ENCODE data around the gene HINT3.
"Not testable (repeated sequence)": the region's sequence is repeated elsewhere in the genome, so short reads cannot be mapped to it uniquely, and the experiment has no call there.

The HINT3 gene

DNA sequence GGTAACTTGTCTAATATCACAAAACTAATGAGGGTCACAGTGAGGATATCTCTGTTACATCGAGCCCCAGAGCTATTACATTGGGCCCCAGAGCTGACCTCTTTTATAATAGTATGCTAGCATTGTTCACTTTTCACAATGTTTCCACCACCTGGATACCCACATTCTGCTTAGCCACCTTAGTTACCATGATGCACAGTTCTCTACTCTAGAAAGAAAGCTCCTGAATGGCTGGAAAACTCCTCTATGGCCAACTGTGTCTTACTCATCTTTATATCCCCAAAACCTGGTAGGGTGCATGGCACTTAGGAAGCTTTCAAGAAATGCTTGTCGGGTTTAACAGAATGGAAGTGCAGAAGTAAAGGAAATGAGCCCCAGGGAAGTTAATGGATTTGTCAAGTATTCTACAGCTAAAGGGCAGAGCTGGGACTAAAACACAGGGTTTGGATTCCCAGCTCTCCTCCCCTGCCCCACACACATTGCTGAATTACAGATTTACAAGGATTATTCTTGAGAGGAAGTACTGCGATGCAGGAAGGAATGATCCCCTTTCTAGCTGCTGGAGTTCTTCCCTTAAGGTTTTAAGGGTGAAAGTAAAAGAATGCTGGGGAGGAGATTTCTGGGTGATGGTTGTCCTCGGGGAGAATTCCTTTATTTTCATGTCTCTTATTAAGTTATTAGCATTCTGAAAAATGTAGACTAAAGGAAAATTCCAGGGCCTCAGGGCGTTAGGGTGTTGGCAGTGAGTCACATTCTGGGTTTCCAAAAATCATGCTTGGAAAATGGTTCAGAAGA is 16.1 kb upstream of the HINT3 start:
- FAIRE-seq, result no peak

DNA sequence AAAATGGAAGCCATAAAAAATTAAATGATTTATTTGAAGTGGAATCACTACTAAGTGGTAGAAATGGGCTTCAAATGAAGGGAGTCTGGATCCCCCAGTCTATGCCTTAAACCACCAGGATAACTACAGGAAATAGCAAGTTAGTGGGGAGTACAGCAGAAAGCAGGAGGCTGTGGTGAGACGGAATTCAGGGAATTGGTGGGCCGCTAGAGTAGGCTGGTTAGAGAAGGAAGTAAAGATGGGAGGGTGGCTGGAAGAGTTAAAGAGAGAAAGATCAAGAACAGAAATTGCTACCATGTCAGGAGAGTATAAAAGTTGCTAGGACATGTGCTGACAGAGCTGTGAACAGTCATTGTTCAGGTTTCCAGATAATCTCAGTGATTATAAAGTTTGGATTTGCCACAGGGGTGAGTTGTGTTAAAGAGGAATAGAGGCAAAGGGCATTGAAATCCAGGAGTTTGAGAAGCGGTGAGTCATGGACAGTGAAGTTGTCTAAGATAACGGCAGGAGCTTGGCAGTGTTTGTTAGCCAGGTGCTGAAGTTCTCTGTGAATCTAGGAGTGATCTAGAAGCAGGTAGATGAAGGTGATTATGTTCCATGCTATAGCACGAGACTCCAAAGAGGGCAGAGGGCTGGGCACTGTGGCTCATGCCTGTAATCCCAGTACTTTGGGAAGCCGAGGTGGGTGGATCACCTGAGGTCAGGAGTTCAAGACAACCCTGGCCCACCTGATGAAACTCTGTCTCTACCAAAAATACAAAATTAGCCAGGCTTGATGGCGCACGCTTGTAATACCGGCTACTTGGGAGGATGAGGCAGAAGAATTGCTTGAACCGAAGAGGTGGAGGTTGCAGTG is 13.7 kb upstream of the HINT3 start:
- no peak for FAIRE-seq

DNA sequence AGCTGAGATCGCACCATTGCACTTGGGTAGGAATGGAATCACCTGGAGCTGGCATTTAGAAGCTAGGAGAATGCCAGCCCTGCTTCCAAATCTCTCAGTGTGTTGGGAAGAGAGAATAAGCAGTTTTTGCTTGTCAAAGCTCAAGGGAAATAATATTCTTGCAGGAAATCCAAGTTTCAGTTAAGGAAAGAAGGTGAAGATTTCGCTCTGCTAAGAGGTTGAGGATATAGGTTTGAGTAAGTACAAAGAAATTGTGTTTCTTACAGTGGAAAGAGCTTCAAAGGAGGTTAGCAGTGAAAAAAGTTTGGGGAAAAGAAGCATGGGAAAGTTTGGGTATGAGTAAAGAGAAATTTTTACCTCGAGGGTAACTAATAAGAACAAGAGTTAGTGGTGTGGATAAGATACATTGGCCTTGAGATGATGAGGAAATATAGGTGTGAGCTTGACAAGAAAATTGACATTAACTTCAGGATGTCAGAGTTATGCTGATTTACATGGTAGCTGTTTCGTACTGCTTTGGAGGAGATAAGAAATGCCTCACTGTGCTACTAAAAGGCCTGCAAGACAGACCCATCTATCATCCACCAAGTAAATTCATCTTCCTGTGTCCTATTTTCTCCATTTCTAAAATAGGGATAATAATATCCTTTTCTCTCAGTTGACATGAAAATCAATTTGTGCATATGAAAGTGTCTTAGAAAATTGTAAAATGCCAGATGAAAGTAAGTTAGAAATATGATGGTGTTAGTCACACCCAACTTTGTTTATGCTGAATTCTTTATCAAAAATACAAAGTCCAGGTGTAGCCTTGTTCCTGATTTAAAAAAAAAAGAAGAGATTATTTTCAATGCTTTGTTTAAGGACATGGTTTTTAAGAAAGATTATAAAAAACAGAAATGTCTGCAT is 12.8 kb upstream of the HINT3 start:
- no peak for FAIRE-seq

DNA sequence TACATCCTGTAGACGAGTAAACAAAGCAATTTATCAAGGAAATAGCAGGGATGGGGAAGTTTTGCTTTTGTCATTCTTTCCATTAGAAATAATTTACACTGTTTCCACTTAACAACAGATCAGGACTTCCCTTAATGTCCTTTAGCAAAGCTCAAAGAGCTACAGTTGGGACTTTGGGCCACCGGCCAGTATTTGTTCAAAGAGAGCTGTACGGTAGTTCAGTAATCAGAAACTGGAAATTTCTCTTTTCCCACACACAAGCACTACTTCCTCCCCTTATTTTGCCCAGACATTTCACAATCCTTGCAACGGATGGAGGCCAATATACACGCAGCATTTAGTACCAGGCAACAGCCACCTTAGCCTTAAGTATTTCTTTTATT is 12.1 kb upstream of the HINT3 start:
- FAIRE-seq, result no peak

DNA sequence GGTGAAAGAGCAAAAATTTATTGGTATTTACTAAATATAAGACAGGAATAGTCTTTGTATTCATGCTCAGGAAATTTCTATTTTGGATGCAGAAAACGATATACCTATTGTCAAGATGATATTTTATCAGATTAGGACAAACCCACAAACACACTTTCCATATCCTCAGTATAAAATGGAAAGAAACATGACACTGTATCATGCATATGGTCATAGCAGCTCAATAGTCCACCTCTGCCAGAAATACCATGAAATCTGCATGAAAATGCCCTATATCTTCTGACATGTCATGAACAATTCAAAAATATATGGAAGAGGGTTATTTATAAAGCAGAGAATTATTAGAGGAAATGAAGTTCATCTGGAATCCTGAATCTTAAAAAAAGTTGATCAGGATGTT is 11.7 kb upstream of the HINT3 start:
- FAIRE-seq, result no peak

DNA sequence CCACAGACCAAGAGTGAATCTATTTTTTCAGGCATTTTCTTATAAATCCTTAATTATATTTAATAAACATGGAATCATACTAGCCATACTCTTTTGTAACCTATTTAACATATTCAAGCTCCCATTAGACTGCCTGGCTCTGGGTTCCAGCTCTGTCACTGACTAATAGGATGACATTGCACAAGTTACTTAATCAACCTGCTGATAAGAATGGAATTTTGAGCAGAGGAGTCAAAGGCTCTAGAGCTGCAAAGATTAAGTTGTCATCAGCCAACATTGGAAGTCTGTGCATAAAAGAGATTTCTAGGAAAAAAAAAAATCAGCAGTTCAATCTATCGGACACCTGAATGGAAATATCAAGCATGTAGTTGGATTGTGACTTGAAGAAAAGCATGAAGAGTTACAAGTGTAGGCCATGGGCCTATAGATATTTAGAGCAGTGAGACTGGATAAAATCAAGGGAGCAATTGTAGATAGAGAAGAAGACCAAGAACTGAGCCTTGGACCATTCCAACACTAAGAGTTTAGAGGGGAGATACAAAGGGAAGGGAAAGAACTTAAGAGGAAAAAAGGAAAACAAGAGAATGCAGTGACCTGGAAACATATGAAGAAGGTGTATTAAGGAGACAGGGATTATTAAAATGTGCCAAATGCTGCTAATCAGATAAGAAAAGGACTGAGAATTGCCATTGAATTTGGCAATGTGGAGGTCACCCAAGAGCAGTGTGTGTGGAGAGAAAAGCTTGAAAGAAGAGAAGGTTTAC is 11.0 kb upstream of the HINT3 start:
- FAIRE-seq, result no peak

DNA sequence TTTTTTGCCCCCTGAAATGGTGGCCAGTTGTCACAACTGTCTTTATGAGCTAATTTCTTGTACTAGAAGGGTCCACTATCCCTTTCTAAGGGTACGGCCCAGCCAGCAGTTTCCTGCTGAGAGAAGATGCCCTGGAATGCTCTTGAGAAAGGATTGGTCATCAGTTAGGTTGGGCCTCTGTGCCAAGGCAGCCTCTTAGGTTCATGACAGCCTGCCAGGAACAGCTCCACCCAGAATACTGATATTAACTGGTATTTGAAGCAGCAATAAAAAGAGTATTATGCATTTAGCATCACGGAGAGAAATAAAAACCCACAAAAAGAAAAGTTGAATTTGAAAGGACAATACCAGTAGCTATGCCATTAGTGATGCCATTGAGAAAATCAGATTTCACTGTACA is 9.0 kb upstream of the HINT3 start:
- no peak for FAIRE-seq

DNA sequence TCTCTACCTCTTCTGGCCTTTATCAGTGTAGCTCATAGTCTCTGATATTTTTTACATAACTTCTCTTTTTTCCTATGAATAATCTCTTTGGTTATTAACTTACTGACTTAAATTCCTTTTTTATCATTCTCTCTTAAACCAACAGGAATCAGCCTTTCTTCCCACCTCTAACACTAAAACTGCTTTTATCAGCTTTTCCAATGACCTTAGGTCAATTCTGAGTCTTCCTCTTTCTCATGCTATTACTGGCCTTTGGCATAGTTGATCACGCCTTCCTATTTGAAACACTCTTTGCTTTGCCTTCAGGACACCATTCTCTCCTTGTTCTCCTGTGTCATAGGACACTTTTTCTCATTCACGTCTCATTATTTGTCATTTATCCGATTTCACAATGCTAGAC is 8.1 kb upstream of the HINT3 start:
- no peak for FAIRE-seq

DNA sequence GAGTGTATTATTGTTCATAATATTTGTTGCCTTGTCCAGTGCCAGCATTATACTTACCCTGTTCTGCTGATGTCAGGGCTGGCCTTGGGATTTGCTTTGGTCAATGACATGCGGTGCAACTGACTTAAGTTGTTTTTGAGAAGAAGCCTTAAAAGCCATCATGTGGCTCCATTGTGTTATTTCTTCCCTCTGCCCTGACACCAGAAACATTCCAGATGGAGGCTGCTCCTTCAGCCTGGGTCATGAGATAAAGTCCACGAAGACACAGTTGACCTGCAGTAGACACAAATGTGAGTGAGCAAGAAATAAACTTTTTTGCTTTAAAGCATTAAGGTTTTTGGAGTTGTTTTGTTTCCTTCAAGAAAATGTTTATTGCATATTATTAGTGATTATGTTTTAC is 7.5 kb upstream of the HINT3 start:
- no peak for FAIRE-seq

DNA sequence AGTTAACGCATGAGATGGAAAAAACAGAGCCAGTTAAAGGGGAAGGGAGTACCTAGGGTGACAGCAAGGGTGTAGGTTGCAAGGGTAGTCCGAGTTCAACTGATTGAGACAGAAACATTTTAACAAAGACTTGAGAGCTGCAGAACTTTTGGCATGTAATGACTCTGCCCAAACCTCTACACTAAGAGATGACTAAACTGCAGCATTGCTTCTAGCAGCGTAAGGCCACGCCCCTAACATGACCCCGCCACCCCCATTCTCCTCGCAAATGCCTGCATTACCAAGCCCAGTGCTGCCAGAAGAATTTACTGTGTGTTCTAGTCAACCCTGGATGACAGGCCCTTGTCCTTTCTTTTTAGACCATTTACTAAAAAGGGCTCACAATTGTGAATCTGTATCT is 6.3 kb upstream of the HINT3 start:
- FAIRE-seq, result no peak

DNA sequence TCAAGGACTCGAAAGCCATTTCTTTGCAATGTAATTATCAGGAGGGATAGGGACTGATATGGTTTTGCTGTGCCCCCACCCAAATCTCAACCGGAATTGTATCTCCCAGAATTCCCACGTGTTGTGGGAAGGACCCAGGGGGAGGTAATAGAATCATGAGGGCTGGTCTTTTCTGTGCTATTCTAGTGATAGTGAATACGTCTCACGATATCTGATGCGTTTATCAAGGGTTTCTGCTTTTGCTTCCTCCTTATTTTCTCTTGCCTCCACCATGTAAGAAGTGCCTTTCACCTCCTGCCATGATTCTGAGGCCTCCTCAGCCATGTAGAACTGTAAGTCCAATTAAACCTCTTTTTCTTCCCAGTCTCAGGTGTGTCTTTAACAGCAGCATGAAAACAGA is 5.9 kb upstream of the HINT3 start:
- not testable (repeated sequence) for FAIRE-seq

DNA sequence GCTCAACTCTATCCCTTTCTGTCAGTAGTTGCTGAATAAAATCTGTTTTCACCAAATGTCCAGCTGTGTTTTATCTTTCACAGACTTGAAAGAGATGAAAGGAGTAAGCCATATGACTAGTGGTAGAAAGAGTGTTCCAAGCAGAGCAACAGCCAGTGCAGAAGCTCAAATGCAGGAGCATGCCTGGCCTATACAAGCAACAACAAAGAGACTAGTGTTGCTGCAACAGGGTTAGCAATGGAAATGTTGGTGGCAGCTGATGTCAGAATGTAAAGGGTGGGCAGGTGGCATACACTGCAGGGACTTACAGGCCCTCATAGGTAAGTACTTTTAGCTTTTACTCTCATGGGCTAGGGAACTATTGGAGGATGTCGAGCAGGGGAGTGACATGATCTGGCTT is 5.2 kb upstream of the HINT3 start:
- FAIRE-seq, result no peak

DNA sequence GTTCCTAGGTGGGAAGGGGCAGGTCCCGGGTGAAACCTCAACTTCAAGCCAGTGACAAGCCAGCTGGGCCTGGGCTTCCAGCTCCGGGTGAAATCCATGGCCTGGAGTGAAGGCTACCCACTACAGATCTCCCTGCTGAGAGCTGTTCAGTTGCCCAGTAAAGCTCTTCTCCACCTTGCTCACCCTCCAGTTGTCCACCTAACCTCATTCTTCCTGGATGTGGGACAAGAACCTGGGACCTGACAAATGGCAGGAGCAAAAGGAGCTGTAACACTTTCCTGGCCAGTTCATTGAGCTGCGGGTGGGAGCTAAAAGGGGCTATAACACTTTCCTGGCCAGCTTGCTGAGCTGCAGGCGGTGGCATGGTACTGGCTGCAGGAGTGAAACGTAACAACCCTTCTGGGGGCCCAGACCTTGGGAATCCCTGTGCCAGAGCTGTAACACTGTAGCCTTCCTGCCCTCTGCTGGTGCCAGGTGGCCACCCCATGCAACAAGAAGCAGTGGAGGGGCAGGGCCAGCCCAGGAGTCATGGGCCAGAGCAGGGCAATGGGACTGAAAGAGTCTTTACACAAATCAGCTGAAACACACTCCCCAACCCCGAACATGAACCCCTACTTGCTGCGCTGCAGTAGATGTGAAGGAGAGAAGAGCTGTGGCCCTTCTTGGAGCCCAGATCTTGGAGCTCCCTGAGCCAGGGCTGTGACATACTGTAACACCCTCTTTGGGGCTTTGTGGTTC is 3.6 kb upstream of the HINT3 start:
- no peak for FAIRE-seq

DNA sequence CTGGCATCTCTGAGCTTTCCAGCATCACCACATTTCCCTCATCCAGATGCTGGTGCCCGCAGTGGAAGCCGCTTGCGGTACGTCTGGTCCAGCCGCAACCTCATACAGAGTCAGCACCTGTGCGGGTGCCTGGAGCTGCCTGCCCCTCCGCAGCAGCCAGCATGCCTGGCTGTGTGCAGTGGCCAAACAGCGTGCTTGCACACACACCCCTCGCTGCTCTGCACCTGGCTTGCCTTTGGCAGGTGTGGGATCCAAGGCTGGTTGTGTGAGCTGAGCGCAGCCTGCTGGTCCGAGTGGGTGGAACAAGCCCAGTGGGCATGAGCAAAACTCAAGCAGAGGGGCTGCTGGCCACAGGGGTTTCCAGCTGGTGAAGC is 3.1 kb upstream of the HINT3 start:
- no peak for FAIRE-seq

DNA sequence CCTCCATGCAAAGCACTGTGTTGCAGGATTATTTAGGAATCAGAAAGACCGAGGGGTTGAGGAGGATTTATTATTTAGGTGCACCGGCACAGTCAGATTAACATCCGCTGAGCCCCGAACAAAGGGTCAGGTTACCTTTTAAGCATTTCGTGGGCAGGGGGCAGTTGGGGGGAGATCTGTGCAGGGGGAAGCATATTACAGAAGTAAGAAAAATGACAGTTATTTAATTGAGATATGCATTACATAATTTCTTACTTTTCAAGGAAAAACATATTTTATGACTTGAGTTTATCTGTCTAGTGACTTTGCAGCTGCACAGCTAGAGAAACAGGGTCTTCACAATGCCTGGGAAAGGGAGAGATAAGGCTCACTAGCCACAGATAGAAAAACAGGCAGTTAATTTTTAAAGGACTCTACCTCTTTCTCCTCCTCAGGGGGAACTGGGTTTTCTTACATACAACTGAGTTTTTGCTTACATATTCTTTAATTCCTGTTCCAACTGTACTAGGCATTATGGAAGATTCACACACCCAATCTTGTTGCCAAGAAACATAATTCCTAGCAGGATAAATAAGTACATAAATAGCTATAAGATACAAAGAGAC is 1.7 kb upstream of the HINT3 start:
- no peak for FAIRE-seq

DNA sequence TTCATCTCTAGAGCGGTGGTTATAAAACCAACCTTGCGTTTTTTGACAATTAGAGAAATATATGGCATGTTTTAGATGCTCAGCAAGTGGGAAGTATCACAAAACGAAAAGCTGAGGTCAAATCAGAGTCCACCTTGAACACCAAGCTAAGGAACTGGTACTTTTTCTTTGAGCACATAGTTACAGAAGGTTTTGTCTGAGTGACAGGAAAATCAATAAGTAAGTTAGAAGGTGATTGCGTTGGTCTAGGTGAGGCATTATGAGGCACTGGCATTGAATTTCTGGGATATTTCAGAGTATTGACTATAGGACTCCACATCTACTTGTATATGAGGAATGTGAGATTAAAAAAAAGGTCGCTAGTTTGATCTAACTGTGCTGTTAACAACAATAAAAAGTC is 597 bp upstream of the HINT3 start:
- no peak for FAIRE-seq

DNA sequence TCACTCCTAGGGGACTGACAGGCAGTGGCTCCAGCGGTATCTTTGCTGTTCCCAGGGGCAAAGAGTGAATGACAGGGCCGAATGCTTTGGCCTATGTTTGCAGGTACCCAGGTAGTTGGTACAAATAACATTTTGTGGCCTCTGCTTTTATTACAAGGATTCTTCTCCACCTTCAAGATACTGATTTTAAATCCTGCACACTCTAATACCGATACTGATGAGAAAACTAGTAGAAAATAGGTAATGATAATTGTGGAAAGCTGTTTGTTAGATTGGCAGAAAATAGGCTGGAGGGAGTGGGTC is 772 bp downstream of the HINT3 start:
- no peak for FAIRE-seq

DNA sequence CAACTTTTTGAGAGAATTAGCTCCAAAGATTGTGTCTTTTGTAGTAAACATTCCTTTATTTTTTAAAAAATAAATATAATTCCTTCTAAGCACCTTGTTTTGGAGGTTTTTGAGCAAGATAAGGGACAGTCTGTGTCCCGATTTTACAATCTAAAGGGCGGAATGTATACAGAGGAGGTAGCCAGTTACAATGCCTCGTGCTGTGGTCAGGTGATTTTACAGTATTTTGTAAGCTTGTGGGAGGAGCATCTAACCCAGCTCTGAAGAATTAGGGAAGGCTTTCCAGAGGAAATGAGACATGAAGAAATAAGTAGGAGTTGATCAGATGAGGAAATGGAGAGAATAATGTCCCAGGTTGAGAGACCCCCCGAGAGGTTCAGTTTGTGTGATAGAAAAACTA is 1.3 kb downstream of the HINT3 start:
- FAIRE-seq, result no peak

DNA sequence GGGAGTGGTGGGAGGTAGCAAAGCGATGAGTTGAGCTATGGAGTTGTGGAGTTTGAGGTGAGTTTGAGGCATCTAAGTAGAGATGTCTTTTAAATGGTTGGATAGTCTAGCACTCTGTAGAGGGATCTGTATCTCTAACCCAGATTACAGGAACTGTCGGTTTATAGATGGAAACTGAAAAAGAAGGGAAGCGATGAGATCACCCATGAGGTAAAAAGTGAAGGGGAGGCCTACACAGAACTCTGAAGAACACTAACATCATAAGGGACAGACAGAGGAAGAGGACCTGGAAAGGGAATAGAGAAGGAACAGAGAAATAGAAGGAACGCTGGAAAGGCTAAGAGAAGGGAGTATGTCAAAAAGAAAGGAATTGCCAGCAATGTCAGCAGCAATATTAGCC is 2.5 kb downstream of the HINT3 start:
- FAIRE-seq, result no peak

DNA sequence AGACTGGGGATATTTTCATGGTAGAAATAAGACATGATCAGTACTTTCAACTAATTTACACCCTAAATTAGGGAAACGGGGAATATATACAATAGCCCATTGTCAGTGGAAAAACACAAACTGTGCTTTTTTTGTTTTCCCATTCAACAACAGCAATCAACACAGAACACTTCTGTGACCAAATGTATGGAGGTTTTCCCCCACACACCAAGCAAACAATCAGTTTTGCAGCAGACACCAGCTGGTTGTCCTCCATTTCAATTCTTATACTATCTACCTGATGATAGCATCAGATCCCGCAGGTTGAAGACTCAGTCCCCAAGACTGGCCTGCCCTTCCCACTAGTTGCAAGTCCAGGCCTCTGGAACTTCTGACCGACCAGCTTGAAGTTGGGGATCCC is 4.5 kb downstream of the HINT3 start:
- FAIRE-seq, result no peak

DNA sequence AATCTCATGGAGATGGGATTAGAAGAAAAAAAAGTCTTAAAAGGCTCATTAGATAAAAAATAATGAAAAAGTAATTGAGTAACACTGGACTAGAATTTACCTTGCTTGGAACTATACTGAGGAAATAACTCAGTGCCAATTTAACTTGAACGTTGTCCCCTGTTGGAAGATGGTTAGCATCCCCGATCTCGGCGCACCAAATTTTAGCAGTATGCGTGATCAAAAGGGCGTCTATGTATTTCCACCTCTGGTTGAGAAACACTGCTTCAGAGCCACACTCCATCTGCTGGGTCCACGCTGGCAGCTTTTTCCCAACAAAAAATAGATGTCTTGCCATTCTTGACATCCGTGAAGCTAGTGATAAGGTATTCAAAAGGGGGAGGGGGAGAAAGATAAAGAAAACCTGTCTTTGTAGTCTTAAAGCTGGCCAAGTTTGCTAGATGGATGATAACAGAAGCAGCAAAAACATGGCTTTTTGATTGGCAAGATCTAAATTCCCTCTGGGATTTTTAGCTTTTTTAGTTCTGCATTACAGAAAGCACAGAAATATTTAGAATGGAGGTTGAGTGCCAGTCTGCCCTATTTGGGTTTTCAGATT is 6.4 kb downstream of the HINT3 start:
- FAIRE-seq, result no peak

Data from colon (tissue), 2 donors.